Ovary (tissue), 3 donors: ENCODE results near the gene RAP1GAP2.

ENCODE experiments used
- EP300 ChIP-seq: sonication (generic); formaldehyde crosslinking; IDR thresholded peaks from one replicate; pipeline ENCODE4 v1.6.1; 2017; ENCODE audit warnings: antibody characterized with exemption
- POLR2A ChIP-seq: fragments of 450-650 bp; IDR thresholded peaks from one replicate; pipeline ENCODE4 v1.6.1; 2017; ENCODE audit warnings: antibody characterized with exemption, mild to moderate bottlenecking, moderate library complexity
- TF ChIP-seq, protein P1 (sequence below), 3 donors: fragments of 450-650 bp in 2 of 3; fragments of 200-600 bp in 1 of 3; IDR thresholded peaks; one replicate each; pipeline versions ENCODE4 v1.5.1 to v1.8.0; 2016 to 2022; ENCODE audit warnings: antibody characterized with exemption in 3 of 3, mild to moderate bottlenecking in 1 of 3
- donor health status: DM: no; HTN: no; CAD: no.

DNA sequence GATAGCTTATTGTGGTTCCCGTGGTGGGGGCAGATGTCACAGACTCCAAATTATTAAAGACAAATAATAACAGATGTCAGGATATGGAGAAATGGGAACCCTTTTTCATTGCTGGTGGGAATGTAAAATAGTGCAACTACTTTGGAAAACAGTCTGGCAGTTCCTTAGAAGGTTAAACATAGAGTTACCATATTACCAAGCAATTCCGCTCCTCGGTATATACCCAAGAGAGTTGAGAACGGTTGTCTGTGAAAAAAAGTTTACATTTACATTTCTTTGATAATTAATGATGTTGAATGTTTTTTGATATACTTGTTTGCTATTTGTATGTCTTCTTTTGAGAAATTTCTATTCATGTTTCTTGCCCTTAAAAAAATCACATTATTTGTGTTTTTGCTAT is 226.0 kb downstream of the RAP1GAP2 start:
- TF ChIP-seq, protein P1, sequence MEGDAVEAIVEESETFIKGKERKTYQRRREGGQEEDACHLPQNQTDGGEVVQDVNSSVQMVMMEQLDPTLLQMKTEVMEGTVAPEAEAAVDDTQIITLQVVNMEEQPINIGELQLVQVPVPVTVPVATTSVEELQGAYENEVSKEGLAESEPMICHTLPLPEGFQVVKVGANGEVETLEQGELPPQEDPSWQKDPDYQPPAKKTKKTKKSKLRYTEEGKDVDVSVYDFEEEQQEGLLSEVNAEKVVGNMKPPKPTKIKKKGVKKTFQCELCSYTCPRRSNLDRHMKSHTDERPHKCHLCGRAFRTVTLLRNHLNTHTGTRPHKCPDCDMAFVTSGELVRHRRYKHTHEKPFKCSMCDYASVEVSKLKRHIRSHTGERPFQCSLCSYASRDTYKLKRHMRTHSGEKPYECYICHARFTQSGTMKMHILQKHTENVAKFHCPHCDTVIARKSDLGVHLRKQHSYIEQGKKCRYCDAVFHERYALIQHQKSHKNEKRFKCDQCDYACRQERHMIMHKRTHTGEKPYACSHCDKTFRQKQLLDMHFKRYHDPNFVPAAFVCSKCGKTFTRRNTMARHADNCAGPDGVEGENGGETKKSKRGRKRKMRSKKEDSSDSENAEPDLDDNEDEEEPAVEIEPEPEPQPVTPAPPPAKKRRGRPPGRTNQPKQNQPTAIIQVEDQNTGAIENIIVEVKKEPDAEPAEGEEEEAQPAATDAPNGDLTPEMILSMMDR (IDR thresholded peaks at IDR 0.05), result no peak
- TF ChIP-seq POLR2A (no peak), EP300 (no peak)
